Chondrocyte (in vitro differentiated cells): Measurements from ENCODE around the gene MEX3D. TPM values are rescaled to one million over a fixed set of nuclear protein-coding genes. Genes with fewer than 3 reads are reported as not detected.

Experiments used
- DNase-seq: peaks from one replicate; pipeline ENCODE4 v3.0.0; 2021; ENCODE audit warnings: mixed read lengths, low spot score
- H3K27ac Mint-ChIP-seq: one replicate; pipeline ENCODE4 v1.8.0; 2021; ENCODE audit warnings: mild to moderate bottlenecking, moderate library complexity, mixed read lengths; ENCODE audit not compliant: unreplicated experiment
- H3K27me3 Mint-ChIP-seq: 2 replicates; pipeline ENCODE4 v1.8.0; 2021; ENCODE audit warnings: low read depth, mixed read lengths
- H3K36me3 Mint-ChIP-seq: 2 replicates; pipeline ENCODE4 v1.8.0; 2021; ENCODE audit warnings: low read depth, mixed read lengths
- H3K4me1 Mint-ChIP-seq: 2 replicates; pipeline ENCODE4 v1.8.0; 2021; ENCODE audit warnings: low read depth, mild to moderate bottlenecking, mixed read lengths
- H3K4me3 Mint-ChIP-seq: one replicate; pipeline ENCODE4 v1.8.0; 2021; ENCODE audit warnings: mild to moderate bottlenecking, moderate library complexity, mixed read lengths; ENCODE audit not compliant: unreplicated experiment
- H3K9me3 Mint-ChIP-seq: 2 replicates; pipeline ENCODE4 v1.8.0; 2021; ENCODE audit warnings: low read depth, mixed read lengths
- CTCF ChIP-seq: fragments of 200-600 bp; sonication (generic); IDR thresholded peaks from 2 replicates; pipeline ENCODE4 v1.5.0; 2021; ENCODE audit warnings: antibody characterized with exemption, mild to moderate bottlenecking, moderate library complexity
- total RNA-seq: library from RNA; stranded (reverse); gene quantifications from 3 replicates; pipeline ENCODE4 v1.2.1, GENCODE V29; 2021

MEX3D gene
- total RNA-seq, 1 donor from 2014 or later: 60.1 TPM

GRCh38 chr19:1529430-1529816, 38.7 kb downstream of the MEX3D start:
- Mint-ChIP-seq H3K4me3 (no peak overlapping the region), H3K27me3 (peaks cover 19% of the 10 kb centered on the region), H3K9me3 (no peaks in the 10 kb centered on the region), H3K4me1 (peaks cover 2% of the 10 kb centered on the region), H3K36me3 (no peaks in the 10 kb centered on the region), H3K27ac (no peak overlapping the region)
- no peak for TF ChIP-seq CTCF
- no peak for DNase-seq

- Mint-ChIP-seq H3K4me3 (no peak overlapping the region), H3K9me3 (no peaks in the 10 kb centered on the region), H3K4me1 (peaks cover 5% of the 10 kb centered on the region), H3K27ac (no peak overlapping the region), H3K27me3 (peaks cover 21% of the 10 kb centered on the region), H3K36me3 (no peaks in the 10 kb centered on the region)
- DNase-seq: no peak
- TF ChIP-seq CTCF: no peak
Observed at GRCh38 chr19:1528596-1529429, 39.3 kb downstream of the MEX3D start.

GRCh38 chr19:1527650-1528309, 40.3 kb downstream of the MEX3D start:
- DNase-seq: no peak
- Mint-ChIP-seq H3K27ac (no peak overlapping the region), H3K36me3 (no peaks in the 10 kb centered on the region), H3K27me3 (peaks cover 28% of the 10 kb centered on the region), H3K4me1 (peaks cover 5% of the 10 kb centered on the region), H3K9me3 (no peaks in the 10 kb centered on the region), H3K4me3 (no peak overlapping the region)
- no peak for TF ChIP-seq CTCF

GRCh38 chr19:1526979-1527649, 41.0 kb downstream of the MEX3D start:
- Mint-ChIP-seq H3K4me3 (no peak overlapping the region), H3K27ac (no peak overlapping the region), H3K9me3 (no peaks in the 10 kb centered on the region), H3K4me1 (peaks cover 5% of the 10 kb centered on the region), H3K27me3 (peaks cover 28% of the 10 kb centered on the region), H3K36me3 (no peaks in the 10 kb centered on the region)
- no peak for TF ChIP-seq CTCF
- DNase-seq: no peak

- no peak overlapping the region for H3K4me3 Mint-ChIP-seq
- no peak for TF ChIP-seq CTCF
- H3K4me1 Mint-ChIP-seq: peaks cover 5% of the 10 kb centered on the region
- no peaks in the 10 kb centered on the region for H3K9me3 Mint-ChIP-seq
- DNase-seq: no peak
- H3K27me3 Mint-ChIP-seq: peaks cover 28% of the 10 kb centered on the region
- no peak overlapping the region for H3K27ac Mint-ChIP-seq
- H3K36me3 Mint-ChIP-seq: no peaks in the 10 kb centered on the region
Observed at GRCh38 chr19:1526066-1526778, 41.9 kb downstream of the MEX3D start.
